HUES64 (cell line): ENCODE measurements around the gene CHST12.
"Not testable (repeated sequence)": the region's sequence is repeated elsewhere in the genome, so short reads cannot be mapped to it uniquely, and the experiment has no call there.

ENCODE experiments used
- H3K27ac ChIP-seq: 2 replicates; pipeline ENCODE4 v1.7.0; 2013; ENCODE audit warnings: low read depth, low read length, inconsistent platforms
- H3K27me3 ChIP-seq: 2 replicates; pipeline ENCODE4 v1.6.1; 2013; ENCODE audit warnings: mild to moderate bottlenecking, low read length; ENCODE audit not compliant: insufficient read depth
- H3K36me3 ChIP-seq: 2 replicates; pipeline ENCODE4 v1.6.1; 2013; ENCODE audit warnings: mild to moderate bottlenecking, low read length; ENCODE audit not compliant: insufficient read depth
- H3K4me1 ChIP-seq: 2 replicates; pipeline ENCODE4 v1.6.1; 2013; ENCODE audit warnings: mild to moderate bottlenecking, low read length, moderate library complexity; ENCODE audit not compliant: insufficient read depth
- H3K4me3 ChIP-seq: 2 replicates; pipeline ENCODE4 v1.5.1; 2013; ENCODE audit warnings: mild to moderate bottlenecking, low read length, moderate library complexity
- H3K9ac ChIP-seq: 2 replicates; pipeline ENCODE4 v1.6.1; 2013; ENCODE audit warnings: mild to moderate bottlenecking, low read depth, low read length
- H3K9me3 ChIP-seq: 2 replicates; pipeline ENCODE4 v1.6.1; 2013; ENCODE audit warnings: low read depth, low read length; ENCODE audit not compliant: insufficient read depth
- WGBS: fragments of 150-250, 120-280 bp; methylation state at CpG from one replicate; pipeline ENCODE4 v1.1.7; 2013; ENCODE audit warnings: missing lambda C conversion rate; 5-methylcytosine and 5-hydroxymethylcytosine counted together

Gene CHST12

GRCh38 chr7:2379161-2379560 lies 24.2 kb upstream of the CHST12 start:
- Histone ChIP-seq H3K9ac (no peak overlapping the region), H3K4me1 (no peaks in the 10 kb centered on the region), H3K4me3 (no peak overlapping the region), H3K27ac (no peak overlapping the region), H3K9me3 (no peaks in the 10 kb centered on the region), H3K36me3 (peaks cover 75% of the 10 kb centered on the region), H3K27me3 (no peaks in the 10 kb centered on the region)
- 95% methylated on average over 20 of the region's 20 CpGs for WGBS

GRCh38 chr7:2379821-2380450 lies 23.5 kb upstream of the CHST12 start:
- H3K36me3 ChIP-seq = peaks cover 67% of the 10 kb centered on the region
- 95% methylated on average over 34 of the region's 34 CpGs for WGBS

GRCh38 chr7:2380461-2380860 lies 22.9 kb upstream of the CHST12 start:
- Histone ChIP-seq H3K4me1 (no peaks in the 10 kb centered on the region), H3K36me3 (peaks cover 62% of the 10 kb centered on the region), H3K27me3 (no peaks in the 10 kb centered on the region), H3K9ac (no peak overlapping the region), H3K27ac (no peak overlapping the region), H3K4me3 (no peak overlapping the region), H3K9me3 (no peaks in the 10 kb centered on the region)
- 96% methylated on average over 23 of the region's 23 CpGs for WGBS

More at GRCh38 chr7:2379821-2380450, 23.5 kb upstream of the CHST12 start:
- H3K27me3 ChIP-seq = no peaks in the 10 kb centered on the region
- no peaks in the 10 kb centered on the region for H3K4me1 ChIP-seq
- H3K4me3 ChIP-seq = no peak overlapping the region
- H3K9me3 ChIP-seq = no peaks in the 10 kb centered on the region
- no peak overlapping the region for H3K9ac ChIP-seq
- H3K27ac ChIP-seq = no peak overlapping the region

- Histone ChIP-seq H3K27me3 (no peaks in the 10 kb centered on the region), H3K4me3 (no peak overlapping the region), H3K9ac (no peak overlapping the region), H3K27ac (no peak overlapping the region), H3K4me1 (no peaks in the 10 kb centered on the region), H3K36me3 (peaks cover 54% of the 10 kb centered on the region), H3K9me3 (no peaks in the 10 kb centered on the region)
- WGBS = 86% methylated on average over 5 of the region's 5 CpGs
Measured at GRCh38 chr7:2381227-2381626, 22.2 kb upstream of the CHST12 start.

- Histone ChIP-seq H3K4me1 (no peaks in the 10 kb centered on the region), H3K27ac (no peak overlapping the region), H3K36me3 (peaks cover 47% of the 10 kb centered on the region), H3K9me3 (no peaks in the 10 kb centered on the region), H3K4me3 (no peak overlapping the region), H3K27me3 (no peaks in the 10 kb centered on the region), H3K9ac (no peak overlapping the region)
- 95% methylated on average over 21 of the region's 21 CpGs for WGBS
Measured at GRCh38 chr7:2381881-2382509, 21.4 kb upstream of the CHST12 start.

- H3K36me3 ChIP-seq = peaks cover 36% of the 10 kb centered on the region
- H3K27me3 ChIP-seq = no peaks in the 10 kb centered on the region
- H3K27ac ChIP-seq = no peak overlapping the region
- no peaks in the 10 kb centered on the region for H3K4me1 ChIP-seq
- no peak overlapping the region for H3K9ac ChIP-seq
- 90% methylated on average over 29 of the region's 29 CpGs for WGBS
- no peak overlapping the region for H3K4me3 ChIP-seq
- no peaks in the 10 kb centered on the region for H3K9me3 ChIP-seq
Measured at GRCh38 chr7:2383543-2384274, 19.7 kb upstream of the CHST12 start.

GRCh38 chr7:2384354-2385243 lies 18.8 kb upstream of the CHST12 start:
- Histone ChIP-seq H3K4me3 (no peak overlapping the region), H3K4me1 (no peaks in the 10 kb centered on the region), H3K36me3 (peaks cover 27% of the 10 kb centered on the region), H3K27me3 (no peaks in the 10 kb centered on the region), H3K9me3 (no peaks in the 10 kb centered on the region), H3K27ac (no peak overlapping the region), H3K9ac (no peak overlapping the region)
- WGBS = 88% methylated on average over 19 of the region's 19 CpGs

GRCh38 chr7:2386122-2386521 lies 17.3 kb upstream of the CHST12 start:
- H3K9ac ChIP-seq, H3K9me3 ChIP-seq, H3K4me1 ChIP-seq, H3K27ac ChIP-seq, H3K4me3 ChIP-seq, H3K27me3 ChIP-seq: not testable (repeated sequence)
- WGBS = 94% methylated on average over 9 of the region's 9 CpGs
- peaks cover 12% of the 10 kb centered on the region for H3K36me3 ChIP-seq

GRCh38 chr7:2386964-2387669 lies 16.3 kb upstream of the CHST12 start:
- Histone ChIP-seq H3K9ac (no peak overlapping the region), H3K27me3 (no peaks in the 10 kb centered on the region), H3K4me1 (peaks cover 5% of the 10 kb centered on the region; the same call in 1 of the 2 replicates), H3K9me3 (no peaks in the 10 kb centered on the region), H3K27ac (no peak overlapping the region), H3K4me3 (no peak overlapping the region), H3K36me3 (peaks cover 2% of the 10 kb centered on the region; the same call in 1 of the 2 replicates)
- WGBS = 78% methylated on average over 17 of the region's 17 CpGs

- Histone ChIP-seq H3K4me1 (peaks cover 5% of the 10 kb centered on the region; the same call in 1 of the 2 replicates), H3K9ac (no peak overlapping the region), H3K9me3 (no peaks in the 10 kb centered on the region), H3K36me3 (no peaks in the 10 kb centered on the region), H3K27ac (no peak overlapping the region), H3K4me3 (no peak overlapping the region), H3K27me3 (no peaks in the 10 kb centered on the region)
- 95% methylated on average over 31 of the region's 31 CpGs for WGBS
Measured at GRCh38 chr7:2387897-2388636, 15.3 kb upstream of the CHST12 start.
